Endothelial cell of umbilical vein (primary cell): ENCODE results near the gene MRTO4. TPM values are rescaled to one million over a fixed set of nuclear protein-coding genes. Genes with fewer than 3 reads are reported as not detected.

Experiments used
- BruUV-seq: library from RNA; stranded (reverse); fragments of 400-500 nt; replicated peaks from 2 replicates; lab custom pipeline; 2021; lab: Mats Ljungman, UMichigan
- CTCF ChIA-PET: fragments of 300-600, 350-600 bp; sonication (Branson Sonifier 250); formaldehyde crosslinking; loops from one replicate; lab custom pipeline; 2021; ENCODE audit warnings: antibody characterized with exemption, inconsistent platforms; lab: Charles Lee
- POLR2A ChIA-PET: fragments of 300-600, 350-600 bp; sonication (Branson Sonifier 250); formaldehyde crosslinking; loops from one replicate; lab custom pipeline; 2021; ENCODE audit warnings: antibody characterized with exemption, inconsistent platforms; lab: Charles Lee
- DNase-seq: peaks from one replicate; pipeline ENCODE4 v3.0.0-alpha.2; 2011; ENCODE audit warnings: low read depth, low spot score
- FAIRE-seq: peaks from 2 replicates; lab custom pipeline; 2011; peaks lifted over from hg19 to GRCh38; lab: Jason Lieb, UNC
- H2AFZ ChIP-seq: 2 replicates; pipeline ENCODE4 v1.6.0; 2012; ENCODE audit warnings: low read depth, low read length, control low read depth, inconsistent platforms
- H3K27ac ChIP-seq: 2 replicates; pipeline ENCODE4 v1.5.1; 2011; ENCODE audit warnings: low read depth, mild to moderate bottlenecking, control low read depth, low read length, moderate library complexity; ENCODE audit not compliant: insufficient read depth
- H3K27me3 ChIP-seq, 2 experiments: 2 replicates each; pipeline versions ENCODE4 v1.6.0 to v1.6.1; 2011; ENCODE audit warnings: low read length in 2 of 2, mixed read lengths in 1 of 2; ENCODE audit not compliant: control insufficient read depth in 2 of 2, insufficient read depth in 2 of 2
- H3K36me3 ChIP-seq, 2 experiments: 2 replicates in 1 of 2; 3 replicates in 1 of 2; pipeline ENCODE4 v1.5.1; 2011; ENCODE audit warnings: low read length in 2 of 2, mild to moderate bottlenecking in 1 of 2, moderate library complexity in 1 of 2; ENCODE audit not compliant: control insufficient read depth in 2 of 2, insufficient read depth in 2 of 2; ENCODE audit errors: extremely low read depth in 1 of 2
- H3K4me1 ChIP-seq: 3 replicates; pipeline ENCODE4 v1.5.1; 2011; ENCODE audit warnings: mild to moderate bottlenecking, low read length; ENCODE audit not compliant: control insufficient read depth, insufficient read depth; ENCODE audit errors: extremely low read depth
- H3K4me2 ChIP-seq: 2 replicates; pipeline ENCODE4 v1.6.1; 2011; ENCODE audit warnings: low read length, control low read depth, mixed read lengths; ENCODE audit not compliant: insufficient read depth
- H3K4me3 ChIP-seq, 3 experiments: fragments of 200-600 bp in 1 of 3; sonication (generic), shearing (Covaris generic) in 1 of 3; replicated peaks in 1 of 3; 2 replicates each; pipeline ENCODE4 v1.5.1; 2011 to 2016; ENCODE audit warnings: control low read depth in 3 of 3, low read length in 3 of 3, mild to moderate bottlenecking in 2 of 3, inconsistent platforms in 1 of 3, low read depth in 1 of 3, moderate library complexity in 1 of 3; ENCODE audit not compliant: insufficient read depth in 1 of 3
- H3K79me2 ChIP-seq: 2 replicates; pipeline ENCODE4 v1.6.0; 2012; ENCODE audit warnings: low read length, inconsistent platforms; ENCODE audit not compliant: control insufficient read depth, insufficient read depth
- H3K9ac ChIP-seq: replicated peaks from 2 replicates; pipeline ENCODE3; 2011; ENCODE audit warnings: low read length, control low read depth; ENCODE audit not compliant: insufficient read depth; ENCODE audit errors: extremely low read depth
- H3K9me1 ChIP-seq: replicated peaks from 3 replicates; pipeline ENCODE4 v1.6.0; 2011; ENCODE audit warnings: mild to moderate bottlenecking, low read length; ENCODE audit not compliant: control insufficient read depth, insufficient read depth; ENCODE audit errors: extremely low read depth
- H3K9me3 ChIP-seq: replicated peaks from 2 replicates; pipeline ENCODE4 v1.5.1; 2012; ENCODE audit warnings: low read length, inconsistent platforms; ENCODE audit not compliant: control insufficient read depth, insufficient read depth
- H4K20me1 ChIP-seq: replicated peaks from 2 replicates; pipeline ENCODE3; 2011; ENCODE audit warnings: mild to moderate bottlenecking, low read length; ENCODE audit not compliant: control insufficient read depth, insufficient read depth; ENCODE audit errors: extremely low read depth
- EZH2 ChIP-seq: IDR thresholded peaks from 2 replicates; pipeline ENCODE4 v1.6.1; 2012; ENCODE audit warnings: borderline replicate concordance, low read depth, mild to moderate bottlenecking, moderate library complexity, low read length, inconsistent platforms; ENCODE audit not compliant: severe bottlenecking
- FOS ChIP-seq: IDR thresholded peaks from 2 replicates; pipeline ENCODE4 v1.6.1; 2011; ENCODE audit warnings: mild to moderate bottlenecking, low read length, moderate library complexity, borderline replicate concordance; ENCODE audit not compliant: insufficient read depth
- GATA2 ChIP-seq: IDR thresholded peaks from 2 replicates; pipeline ENCODE4 v1.7.0; 2011; ENCODE audit warnings: low read depth, mild to moderate bottlenecking, moderate library complexity, mixed read lengths, low read length; ENCODE audit not compliant: insufficient read length, insufficient read depth
- JUN ChIP-seq: IDR thresholded peaks from 2 replicates; pipeline ENCODE4 v1.6.1; 2011; ENCODE audit warnings: borderline replicate concordance, low read depth; ENCODE audit not compliant: insufficient read length, insufficient read depth
- MYC ChIP-seq: IDR thresholded peaks from one replicate; pipeline ENCODE4 v1.6.1; 2011; ENCODE audit warnings: mild to moderate bottlenecking, low read depth, low read length
- POLR2A ChIP-seq: IDR thresholded peaks from 2 replicates; pipeline ENCODE4 v1.6.1; 2012; ENCODE audit warnings: low read depth, mild to moderate bottlenecking, control low read depth, low read length
- POLR2AphosphoS5 ChIP-seq: IDR thresholded peaks from 2 replicates; pipeline ENCODE4 v1.6.1; 2012; ENCODE audit warnings: low read depth, mild to moderate bottlenecking, control low read depth, low read length, moderate library complexity; ENCODE audit not compliant: insufficient read depth
- dilution Hi-C: fragments of 300-500 bp; cut with MboI; formaldehyde crosslinking; loops from one replicate; pipeline ENCODE4 v1.15.0; 2019; ENCODE audit warnings: low sequenced_read_pairs; ENCODE audit not compliant: extremely low pct_ligation_motif_present
- intact Hi-C: fragments of 100-400 bp; cut with micrococcal nuclease; formaldehyde crosslinking; loops from one replicate; pipeline ENCODE4 v1.10.0; 2022
- polyA plus RNA-seq, 4 experiments: library from polyadenylated mRNA; depleted of rRNA in 3 of 4; stranded (reverse) in 3 of 4; unstranded in 1 of 4; fragments of >200 nt; gene quantifications; 2 replicates each; pipeline versions ENCODE4 v1.2.1 to v1.2.3, GENCODE V29; 2011 to 2012; ENCODE audit warnings: missing spikeins in 1 of 4
- total RNA-seq: library from RNA; stranded (reverse); gene quantifications from 2 replicates; pipeline ENCODE4 v1.2.3, GENCODE V29; 2021
- TF ChIP-seq, protein P1 (sequence below): IDR thresholded peaks from 2 replicates; pipeline ENCODE4 v1.6.1; 2011; ENCODE audit not compliant: insufficient read depth, insufficient read length
- TF ChIP-seq, protein P2 (sequence below), 2 donors: IDR thresholded peaks; 1 replicate in 1 of 2; 2 replicates in 1 of 2; pipeline ENCODE4 v1.5.1; 2011; ENCODE audit warnings: low read length in 2 of 2, mild to moderate bottlenecking in 2 of 2, moderate library complexity in 2 of 2, control low read depth in 1 of 2, inconsistent platforms in 1 of 2, low read depth in 1 of 2; ENCODE audit not compliant: insufficient read depth in 1 of 2; ENCODE audit errors: extremely low read depth in 1 of 2

MRTO4 gene
- total and polyA plus RNA-seq, 2 donors (not counting 3 experiments of a cell fraction or from before 2014, with no cell fraction given) = 33.6 to 49.4 TPM

DNA sequence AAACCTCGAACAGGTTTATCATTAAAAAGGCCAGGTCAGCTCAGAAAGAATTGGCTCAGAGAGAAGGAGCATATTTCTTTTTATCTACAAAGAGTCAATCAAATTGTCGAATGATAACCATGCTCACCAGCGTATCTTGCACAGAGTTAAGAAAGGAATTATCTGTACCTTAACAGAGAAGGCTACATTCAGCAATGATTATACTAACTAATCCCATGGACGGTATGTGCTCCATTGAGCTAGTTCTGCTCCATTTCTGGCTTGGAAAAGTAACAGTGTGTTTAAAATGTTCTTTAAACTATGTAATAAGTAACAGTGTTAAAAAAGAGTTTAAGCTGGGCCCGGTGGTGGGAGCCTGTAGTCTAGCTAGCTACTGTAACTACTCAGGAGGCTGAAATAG, 45.8 kb upstream of the MRTO4 start:
- no peak overlapping the region for H3K4me3 ChIP-seq
- intact Hi-C loops = no loop called here
- POLR2A ChIA-PET = no interaction called here
- no peak overlapping the region for H3K27ac ChIP-seq
- no peak overlapping the region for H3K4me2 ChIP-seq
- peaks cover 27% of the 10 kb centered on the region for H3K4me1 ChIP-seq
- BruUV-seq = no TSS peak
- H3K27me3 ChIP-seq = no peaks in the 10 kb centered on the region
- no peaks in the 10 kb centered on the region for H3K9me1 ChIP-seq
- CTCF ChIA-PET = interaction anchor here (1.5 to 1.8 kb wide), 2 partner anchors 11 to 448 kb away, joined by 3 to 5 read pairs; no protein-coding TSS in a partner anchor
- no peaks in the 10 kb centered on the region for H3K9me3 ChIP-seq
- TF ChIP-seq POLR2A (no peak), POLR2AphosphoS5 (no peak), MYC (no peak), GATA2 (no peak), JUN (no peak), EZH2 (no peak), FOS (no peak)
- TF ChIP-seq, protein P1, sequence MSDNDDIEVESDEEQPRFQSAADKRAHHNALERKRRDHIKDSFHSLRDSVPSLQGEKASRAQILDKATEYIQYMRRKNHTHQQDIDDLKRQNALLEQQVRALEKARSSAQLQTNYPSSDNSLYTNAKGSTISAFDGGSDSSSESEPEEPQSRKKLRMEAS = no peak
- TF ChIP-seq, protein P2, sequence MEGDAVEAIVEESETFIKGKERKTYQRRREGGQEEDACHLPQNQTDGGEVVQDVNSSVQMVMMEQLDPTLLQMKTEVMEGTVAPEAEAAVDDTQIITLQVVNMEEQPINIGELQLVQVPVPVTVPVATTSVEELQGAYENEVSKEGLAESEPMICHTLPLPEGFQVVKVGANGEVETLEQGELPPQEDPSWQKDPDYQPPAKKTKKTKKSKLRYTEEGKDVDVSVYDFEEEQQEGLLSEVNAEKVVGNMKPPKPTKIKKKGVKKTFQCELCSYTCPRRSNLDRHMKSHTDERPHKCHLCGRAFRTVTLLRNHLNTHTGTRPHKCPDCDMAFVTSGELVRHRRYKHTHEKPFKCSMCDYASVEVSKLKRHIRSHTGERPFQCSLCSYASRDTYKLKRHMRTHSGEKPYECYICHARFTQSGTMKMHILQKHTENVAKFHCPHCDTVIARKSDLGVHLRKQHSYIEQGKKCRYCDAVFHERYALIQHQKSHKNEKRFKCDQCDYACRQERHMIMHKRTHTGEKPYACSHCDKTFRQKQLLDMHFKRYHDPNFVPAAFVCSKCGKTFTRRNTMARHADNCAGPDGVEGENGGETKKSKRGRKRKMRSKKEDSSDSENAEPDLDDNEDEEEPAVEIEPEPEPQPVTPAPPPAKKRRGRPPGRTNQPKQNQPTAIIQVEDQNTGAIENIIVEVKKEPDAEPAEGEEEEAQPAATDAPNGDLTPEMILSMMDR (IDR thresholded peaks at IDR 0.05; ENCODE audit: extremely low read depth in 1 of 2, insufficient read depth in 1 of 2, low read depth in 1 of 2, low read length in 2 of 2) = no peak
- no peak for DNase-seq
- peaks cover 95% of the 10 kb centered on the region for H3K79me2 ChIP-seq
- H2AFZ ChIP-seq = no peak overlapping the region
- H4K20me1 ChIP-seq = peaks cover 8% of the 10 kb centered on the region
- no peak overlapping the region for H3K9ac ChIP-seq
- dilution Hi-C loops = no loop called here
- FAIRE-seq = no peak
- peaks cover 0 to 3% of the 10 kb centered on the region in 2 experiments for H3K36me3 ChIP-seq
